Keratinocyte (primary cell): ENCODE measurements around the gene RAI14. TPM values are rescaled to one million over a fixed set of nuclear protein-coding genes. Genes with fewer than 3 reads are reported as not detected.

ENCODE experiments used
- DNase-seq: peaks from one replicate; pipeline ENCODE4 v3.0.0-alpha.2; 2011; ENCODE audit warnings: low read depth, missing footprints, low spot score
- FAIRE-seq: peaks from 2 replicates; lab custom pipeline; 2011; peaks lifted over from hg19 to GRCh38; lab: Jason Lieb, UNC
- H2AFZ ChIP-seq: 2 replicates; pipeline ENCODE4 v1.6.0; 2012; ENCODE audit warnings: low read length, control low read depth, inconsistent platforms; ENCODE audit not compliant: control insufficient read depth
- H3K27ac ChIP-seq: 2 replicates; pipeline ENCODE4 v1.5.1; 2011; ENCODE audit warnings: low read length; ENCODE audit not compliant: control insufficient read depth, insufficient read depth
- H3K27me3 ChIP-seq: 3 replicates; pipeline ENCODE4 v1.6.0; 2011; ENCODE audit warnings: low read length; ENCODE audit not compliant: control insufficient read depth, insufficient read depth; ENCODE audit errors: extremely low read depth
- H3K36me3 ChIP-seq, 2 experiments: 2 replicates in 1 of 2; 3 replicates in 1 of 2; pipeline ENCODE4 v1.5.1; 2011; ENCODE audit warnings: low read length in 2 of 2, mild to moderate bottlenecking in 1 of 2; ENCODE audit not compliant: control insufficient read depth in 2 of 2, insufficient read depth in 2 of 2; ENCODE audit errors: extremely low read depth in 1 of 2
- H3K4me1 ChIP-seq: 3 replicates; pipeline ENCODE4 v1.5.1; 2011; ENCODE audit warnings: low read length; ENCODE audit not compliant: control insufficient read depth, insufficient read depth; ENCODE audit errors: extremely low read depth
- H3K4me2 ChIP-seq: 3 replicates; pipeline ENCODE4 v1.6.0; 2011; ENCODE audit warnings: low read depth, low read length; ENCODE audit not compliant: control insufficient read depth, insufficient read depth; ENCODE audit errors: extremely low read depth
- H3K4me3 ChIP-seq, 3 experiments: fragments of 200-600 bp in 1 of 3; sonication (generic) in 1 of 3; 2 replicates in 2 of 3; 3 replicates in 1 of 3; pipeline ENCODE4 v1.5.1; 2011 to 2016; ENCODE audit warnings: low read length in 3 of 3, mild to moderate bottlenecking in 3 of 3, control low read depth in 2 of 3, inconsistent platforms in 1 of 3, low read depth in 1 of 3, mixed read lengths in 1 of 3, mixed run types in 1 of 3, moderate library complexity in 1 of 3; ENCODE audit not compliant: control insufficient read depth in 2 of 3, insufficient read depth in 2 of 3; ENCODE audit errors: extremely low read depth in 1 of 3
- H3K79me2 ChIP-seq: 2 replicates; pipeline ENCODE4 v1.6.0; 2012; ENCODE audit warnings: low read length; ENCODE audit not compliant: control insufficient read depth, insufficient read depth
- H3K9ac ChIP-seq: 3 replicates; pipeline ENCODE4 v1.6.0; 2011; ENCODE audit warnings: low read length; ENCODE audit not compliant: control insufficient read depth, insufficient read depth; ENCODE audit errors: extremely low read depth
- H3K9me1 ChIP-seq: 3 replicates; pipeline ENCODE4 v1.6.0; 2011; ENCODE audit warnings: low read length; ENCODE audit not compliant: control insufficient read depth, insufficient read depth; ENCODE audit errors: extremely low read depth
- H3K9me3 ChIP-seq: 2 replicates; pipeline ENCODE4 v1.5.1; 2012; ENCODE audit warnings: low read depth, low read length; ENCODE audit not compliant: control insufficient read depth
- H4K20me1 ChIP-seq: 3 replicates; pipeline ENCODE4 v1.6.0; 2011; ENCODE audit warnings: low read length; ENCODE audit not compliant: control insufficient read depth, insufficient read depth; ENCODE audit errors: extremely low read depth
- CTCF ChIP-seq, 3 experiments: IDR thresholded peaks in 1 of 3; conservative IDR thresholded peaks in 1 of 3; optimal IDR thresholded peaks in 1 of 3; 2 replicates in 2 of 3; 3 replicates in 1 of 3; pipeline versions ENCODE3 to v1.5.1; 2011; ENCODE audit warnings: low read length in 3 of 3, mild to moderate bottlenecking in 3 of 3, moderate library complexity in 2 of 3, control low read depth in 1 of 3, inconsistent platforms in 1 of 3; ENCODE audit not compliant: insufficient read depth in 2 of 3; ENCODE audit errors: extremely low read depth in 1 of 3
- EZH2 ChIP-seq: IDR thresholded peaks from one replicate; pipeline ENCODE4 v1.6.1; 2012; ENCODE audit warnings: inconsistent platforms, mild to moderate bottlenecking, low read length, moderate library complexity
- dilution Hi-C: fragments of 300-500 bp; cut with MboI; formaldehyde crosslinking; loops from one replicate; pipeline ENCODE4 v1.7.0; 2020; ENCODE audit warnings: low sequenced_read_pairs; ENCODE audit not compliant: extremely low pct_ligation_motif_present
- polyA plus RNA-seq, 5 experiments: library from polyadenylated mRNA; depleted of rRNA in 3 of 5; stranded (reverse) in 3 of 5; stranded (forward) in 1 of 5; unstranded in 1 of 5; fragments of >200 nt; gene quantifications; 1 replicate in 1 of 5; 2 replicates in 3 of 5; 3 replicates in 1 of 5; pipeline versions ENCODE4 v1.2.1 to v1.2.3, GENCODE V29; 2011 to 2012; ENCODE audit warnings: missing spikeins in 2 of 5, low read depth in 1 of 5, low replicate concordance in 1 of 5

The RAI14 gene
- polyA plus RNA-seq, 1 donor (not counting 4 experiments of a cell fraction or from before 2014, with no cell fraction given) = 31.4 TPM

- Histone ChIP-seq H3K4me1 (peaks cover 13% of the 10 kb centered on the region), H2AFZ (no peak overlapping the region), H3K9me3 (no peaks in the 10 kb centered on the region), H3K27ac (no peak overlapping the region), H3K4me3 (no peak overlapping the region), H3K27me3 (no peaks in the 10 kb centered on the region), H3K9me1 (no peaks in the 10 kb centered on the region), H3K36me3 (no peaks in the 10 kb centered on the region), H3K9ac (no peak overlapping the region), H3K4me2 (no peak overlapping the region), H3K79me2 (peaks cover 4% of the 10 kb centered on the region), H4K20me1 (no peaks in the 10 kb centered on the region)
- FAIRE-seq (no peak), DNase-seq (no peak)
- dilution Hi-C loops = no loop called here
- TF ChIP-seq EZH2 (no peak), CTCF (optimal IDR thresholded peaks at IDR 0.05 in 1 of 3, IDR thresholded peaks at IDR 0.05 in 1 of 3, conservative IDR thresholded peaks at IDR 0.05 in 1 of 3; ENCODE audit: extremely low read depth in 1 of 3, insufficient read depth in 2 of 3, low read length in 3 of 3) (no peak)
Measured at GRCh38 chr5:34703767-34704713, 47.9 kb downstream of the RAI14 start.

DNA sequence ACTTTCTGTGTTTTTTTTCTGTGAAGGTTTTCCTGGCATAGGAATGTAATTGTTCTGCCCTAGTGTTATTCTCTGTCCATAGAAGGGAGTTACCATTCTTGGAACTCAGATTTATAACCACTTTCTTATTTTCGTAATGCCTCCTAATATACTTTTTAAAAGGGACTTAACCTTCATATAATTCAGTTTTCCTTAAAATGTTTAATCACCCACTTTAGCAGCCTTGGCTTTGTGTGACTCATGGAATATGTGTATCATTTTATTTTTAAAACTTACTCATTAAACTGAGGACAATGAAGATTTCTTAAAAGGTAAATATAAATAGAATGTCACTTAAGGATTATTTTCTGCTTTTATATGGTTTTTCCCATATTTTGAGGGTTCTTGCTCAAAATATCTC, 50.0 kb downstream of the RAI14 start:
- DNase-seq (no peak), FAIRE-seq (no peak)
- Histone ChIP-seq H3K4me3 (no peak overlapping the region), H4K20me1 (no peaks in the 10 kb centered on the region), H3K4me1 (no peaks in the 10 kb centered on the region), H3K79me2 (no peaks in the 10 kb centered on the region), H3K9me1 (no peaks in the 10 kb centered on the region), H3K27ac (no peak overlapping the region), H3K4me2 (no peak overlapping the region), H3K27me3 (no peaks in the 10 kb centered on the region), H3K9me3 (no peaks in the 10 kb centered on the region), H2AFZ (no peak overlapping the region), H3K36me3 (peaks cover 0 to 2% of the 10 kb centered on the region in 2 experiments), H3K9ac (no peak overlapping the region)
- dilution Hi-C loops = no loop called here
- TF ChIP-seq EZH2 (no peak), CTCF (optimal IDR thresholded peaks at IDR 0.05 in 1 of 3, IDR thresholded peaks at IDR 0.05 in 1 of 3, conservative IDR thresholded peaks at IDR 0.05 in 1 of 3; ENCODE audit: extremely low read depth in 1 of 3, insufficient read depth in 2 of 3, low read length in 3 of 3) (no peak)
